ENCODE results near the gene GINS1. TPM values are rescaled to one million over a fixed set of nuclear protein-coding genes. Genes with fewer than 3 reads are reported as not detected.

The GINS1 gene
- total RNA-seq, 1 experiment from 2014 or later, result 30.4 TPM

DNA sequence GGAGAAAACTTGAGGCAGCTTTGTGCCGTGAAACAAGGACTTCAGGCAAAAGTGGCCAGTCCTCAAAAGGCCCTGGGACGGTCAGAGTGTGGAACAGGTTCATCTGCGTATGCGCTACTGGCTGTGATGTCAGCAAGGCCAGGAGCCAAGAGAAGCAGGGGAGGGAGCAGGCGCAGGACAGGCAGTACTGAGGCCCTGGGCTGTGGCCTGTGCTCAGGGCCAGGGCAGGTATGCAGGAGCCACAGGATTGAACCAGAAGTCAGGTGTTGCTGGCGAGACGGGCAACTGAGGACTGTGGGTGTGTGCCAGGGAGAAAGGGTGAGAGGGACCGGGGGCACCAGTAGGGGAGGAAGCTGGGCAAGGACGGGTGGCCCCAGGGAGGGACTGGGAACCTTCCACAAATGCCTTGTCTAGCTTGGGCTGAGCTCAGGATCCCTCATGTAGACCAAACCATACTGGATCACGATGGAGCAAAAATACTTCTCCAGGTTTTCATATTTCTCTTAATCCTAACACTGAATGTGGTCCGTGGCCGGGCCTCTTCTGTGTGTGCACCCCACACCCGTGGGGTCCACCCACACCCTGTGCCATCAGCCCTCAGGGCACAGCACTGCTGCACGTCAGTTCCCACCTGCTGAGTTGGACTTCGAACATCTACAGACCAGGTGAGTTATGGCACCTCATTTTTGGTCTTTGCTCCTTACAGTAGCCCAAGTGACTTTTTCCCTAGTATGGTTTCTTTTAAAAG lies 46.9 kb downstream of the GINS1 start:
- Histone ChIP-seq H3K4me1 (ENCODE audit: control insufficient read depth in 1 of 2, insufficient read depth in 2 of 2, low read length in 2 of 2) (peaks cover 4 to 6% of the 10 kb centered on the region in 2 experiments; a peak in 3 of 4 replicates), H4K20me1 (ENCODE audit: insufficient read depth) (no peaks in the 10 kb centered on the region), H3K9ac (ENCODE audit: low read length) (no peak overlapping the region), H3K79me2 (ENCODE audit: insufficient read depth, low read length) (no peaks in the 10 kb centered on the region), H3K9me3 (ENCODE audit: control insufficient read depth in 1 of 2, insufficient read depth in 1 of 2, low read depth in 1 of 2, low read length in 2 of 2) (no peaks in the 10 kb centered on the region), H3K36me3 (ENCODE audit: control insufficient read depth in 1 of 2, insufficient read depth in 2 of 2, low read length in 2 of 2) (no peaks in the 10 kb centered on the region; a peak in 1 of 4 replicates), H3K27ac (ENCODE audit: low read depth, low read length) (no peak overlapping the region), H2AFZ (ENCODE audit: low read depth, low read length, poor library complexity, severe bottlenecking) (no peak overlapping the region), H3K27me3 (ENCODE audit: insufficient read depth, low read length) (no peaks in the 10 kb centered on the region), H3K4me2 (ENCODE audit: low read length) (no peak overlapping the region), H3K4me3 (replicated peaks in 1 of 2; ENCODE audit: low read depth in 1 of 2, low read length in 2 of 2) (no peak overlapping the region), H3K9me2 (ENCODE audit: insufficient read depth) (no peaks in the 10 kb centered on the region)
- BruUV-seq (replicated peaks), result no TSS peak
- TF ChIP-seq EGR1 (IDR thresholded peaks at IDR 0.05; ENCODE audit: low read depth) (no peak), POLR2AphosphoS5 (IDR thresholded peaks at IDR 0.05; ENCODE audit: low read depth, low read length) (no peak), ELF1 (IDR thresholded peaks at IDR 0.05; ENCODE audit: borderline replicate concordance, low read depth) (no peak), RAD21 (IDR thresholded peaks at IDR 0.05; ENCODE audit: low read depth) (no peak)
- TF ChIP-seq, protein P1, sequence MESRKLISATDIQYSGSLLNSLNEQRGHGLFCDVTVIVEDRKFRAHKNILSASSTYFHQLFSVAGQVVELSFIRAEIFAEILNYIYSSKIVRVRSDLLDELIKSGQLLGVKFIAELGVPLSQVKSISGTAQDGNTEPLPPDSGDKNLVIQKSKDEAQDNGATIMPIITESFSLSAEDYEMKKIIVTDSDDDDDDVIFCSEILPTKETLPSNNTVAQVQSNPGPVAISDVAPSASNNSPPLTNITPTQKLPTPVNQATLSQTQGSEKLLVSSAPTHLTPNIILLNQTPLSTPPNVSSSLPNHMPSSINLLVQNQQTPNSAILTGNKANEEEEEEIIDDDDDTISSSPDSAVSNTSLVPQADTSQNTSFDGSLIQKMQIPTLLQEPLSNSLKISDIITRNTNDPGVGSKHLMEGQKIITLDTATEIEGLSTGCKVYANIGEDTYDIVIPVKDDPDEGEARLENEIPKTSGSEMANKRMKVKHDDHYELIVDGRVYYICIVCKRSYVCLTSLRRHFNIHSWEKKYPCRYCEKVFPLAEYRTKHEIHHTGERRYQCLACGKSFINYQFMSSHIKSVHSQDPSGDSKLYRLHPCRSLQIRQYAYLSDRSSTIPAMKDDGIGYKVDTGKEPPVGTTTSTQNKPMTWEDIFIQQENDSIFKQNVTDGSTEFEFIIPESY (IDR thresholded peaks at IDR 0.05; ENCODE audit: extremely low read depth, insufficient replicate concordance, low read length), result no peak
- no peak for ATAC-seq
- intact Hi-C loops (cut with micrococcal nuclease), result no loop called here
- RAD21 ChIA-PET (ENCODE audit: low non-redundant PET in 1 of 2, low total read pairs in 2 of 2, uncharacterized antibody in 2 of 2, unreplicated experiment in 2 of 2), result no interaction called here
- DNase-seq (ENCODE audit: low read depth, low spot score), result no peak
- CTCF ChIA-PET, result no interaction called here
- POLR2A ChIA-PET, result no interaction called here

Measured in HCT116 (cell line).